Measurements from ENCODE around the gene MYMK.

Gene MYMK

DNA sequence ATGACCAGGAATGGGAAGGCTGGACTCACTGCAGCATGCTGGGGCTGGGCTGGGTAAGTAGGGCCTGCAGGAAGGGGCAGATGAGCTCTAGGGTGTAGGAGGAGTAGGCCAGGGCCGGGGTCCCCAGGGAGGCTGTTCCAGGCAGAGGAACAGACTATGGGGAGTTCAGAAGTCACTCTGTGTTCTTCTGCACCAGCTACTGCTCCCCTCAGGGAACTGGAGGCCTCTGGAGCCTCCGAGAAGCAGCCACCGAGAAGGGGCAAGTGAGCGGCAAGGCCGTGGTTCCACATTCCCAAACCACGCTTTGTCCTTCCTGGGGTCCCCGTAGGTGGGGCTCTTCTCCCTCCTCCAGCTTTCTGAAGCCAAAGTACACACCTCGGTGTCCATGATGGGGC, 37.4 kb downstream of the MYMK start:
- no peak overlapping the region for H3K4me3 ChIP-seq
- no peak for DNase-seq (ENCODE audit: low read depth, low spot score)
- no peaks in the 10 kb centered on the region for H3K9me3 ChIP-seq (ENCODE audit: low read depth, low read length)
- H3K27ac ChIP-seq, result no peak overlapping the region
- H3K9ac ChIP-seq (ENCODE audit: insufficient read length), result no peak overlapping the region
- no peaks in the 10 kb centered on the region for H3K36me3 ChIP-seq (ENCODE audit: insufficient read depth, low read length)
- TF ChIP-seq FOXP2 (optimal IDR thresholded peaks at IDR 0.05; ENCODE audit: control extremely low read depth, extremely low read length, insufficient read depth) (no peak), POLR2AphosphoS5 (IDR thresholded peaks at IDR 0.05; ENCODE audit: borderline replicate concordance, low read depth, low read length) (no peak), EZH2 (IDR thresholded peaks at IDR 0.05) (no peak)

DNA sequence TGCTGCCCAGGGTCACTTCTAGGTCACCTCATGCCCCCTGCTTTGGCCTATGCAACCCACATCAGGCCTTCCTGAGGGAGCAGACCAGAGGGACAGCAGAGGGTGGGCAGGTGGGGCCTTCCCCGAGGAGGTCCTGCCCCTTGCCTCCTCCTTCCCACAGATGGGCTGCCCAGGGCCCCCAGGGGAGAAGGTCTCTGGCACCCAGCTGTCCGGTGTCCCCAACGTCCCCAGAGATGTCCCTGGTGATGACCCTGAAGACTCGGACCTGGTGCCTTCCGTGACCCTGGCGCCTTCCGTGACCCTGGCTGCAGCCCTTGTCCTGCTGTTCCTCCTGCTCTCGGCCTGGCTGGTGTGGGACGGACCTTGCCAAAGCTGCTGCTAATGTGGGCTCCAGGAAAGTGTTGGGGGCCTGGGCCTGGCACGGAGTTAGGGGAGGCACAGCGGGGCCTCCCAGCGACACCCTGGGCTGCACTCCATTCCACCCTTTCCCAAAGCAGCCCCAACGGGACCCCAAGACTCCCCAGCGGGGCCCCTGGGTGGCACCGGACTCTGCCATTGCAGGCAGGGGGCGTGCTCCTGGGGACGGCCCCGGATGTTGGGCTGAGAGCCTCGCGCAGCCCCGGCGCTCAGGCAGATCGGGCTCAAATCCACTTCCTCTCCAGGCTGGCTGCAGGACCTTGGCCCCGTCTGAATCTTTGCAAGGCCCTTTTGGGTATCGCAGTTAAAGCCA, 39.1 kb downstream of the MYMK start:
- Histone ChIP-seq H3K36me3 (ENCODE audit: insufficient read depth, low read length) (no peaks in the 10 kb centered on the region), H3K27ac (no peak overlapping the region), H3K4me3 (no peak overlapping the region), H3K9me3 (ENCODE audit: low read depth, low read length) (no peaks in the 10 kb centered on the region), H3K9ac (ENCODE audit: insufficient read length) (no peak overlapping the region)
- no peak for DNase-seq (ENCODE audit: low read depth, low spot score)
- TF ChIP-seq EZH2 (IDR thresholded peaks at IDR 0.05) (no peak), POLR2AphosphoS5 (IDR thresholded peaks at IDR 0.05; ENCODE audit: borderline replicate concordance, low read depth, low read length) (no peak), FOXP2 (optimal IDR thresholded peaks at IDR 0.05; ENCODE audit: control extremely low read depth, extremely low read length, insufficient read depth) (no peak)

DNA sequence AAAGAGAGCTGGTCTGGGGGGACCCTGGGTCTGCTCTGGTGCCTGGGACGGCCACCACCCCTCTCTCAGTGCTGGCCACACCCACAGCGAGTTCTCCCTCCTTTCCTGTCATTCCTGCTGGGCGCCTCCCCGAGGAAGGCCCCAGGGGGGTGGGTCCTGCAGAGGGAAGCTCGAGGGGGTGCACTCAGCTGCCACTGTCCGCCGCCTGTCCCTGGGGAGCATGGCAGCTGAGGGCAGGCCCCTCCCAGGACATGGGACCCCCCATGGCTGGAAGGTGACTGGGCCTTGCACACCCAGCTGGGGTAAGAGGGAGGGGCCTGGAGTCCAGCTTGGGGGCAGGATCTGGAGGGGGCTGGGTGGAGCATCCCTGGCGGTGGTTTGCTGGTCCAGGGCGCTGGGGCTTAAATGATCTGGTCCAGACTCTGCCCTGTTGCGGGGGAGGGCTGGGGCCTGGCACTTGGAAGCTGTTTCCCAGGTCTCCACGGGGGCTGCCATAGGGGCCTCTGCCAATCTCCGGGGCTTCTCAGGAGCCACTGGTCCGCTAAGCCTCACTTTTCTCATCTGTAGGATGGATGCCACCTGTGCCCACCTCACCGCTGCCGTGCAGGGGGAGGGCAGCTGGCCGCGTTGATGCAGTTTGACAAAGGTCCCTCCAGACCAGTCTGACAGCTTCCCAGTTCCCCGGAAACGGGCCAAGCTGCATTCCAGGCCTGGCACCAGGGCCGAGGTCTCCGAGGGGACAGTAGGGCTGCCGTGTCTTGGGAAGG, 39.9 kb downstream of the MYMK start:
- H3K9ac ChIP-seq (ENCODE audit: insufficient read length), result no peak overlapping the region
- DNase-seq (ENCODE audit: low read depth, low spot score), result no peak
- H3K36me3 ChIP-seq (ENCODE audit: insufficient read depth, low read length), result no peaks in the 10 kb centered on the region
- H3K27ac ChIP-seq, result no peak overlapping the region
- no peak overlapping the region for H3K4me3 ChIP-seq
- H3K9me3 ChIP-seq (ENCODE audit: low read depth, low read length), result no peaks in the 10 kb centered on the region
- TF ChIP-seq POLR2AphosphoS5 (IDR thresholded peaks at IDR 0.05; ENCODE audit: borderline replicate concordance, low read depth, low read length) (no peak), FOXP2 (optimal IDR thresholded peaks at IDR 0.05; ENCODE audit: control extremely low read depth, extremely low read length, insufficient read depth) (no peak), EZH2 (IDR thresholded peaks at IDR 0.05) (no peak)

DNA sequence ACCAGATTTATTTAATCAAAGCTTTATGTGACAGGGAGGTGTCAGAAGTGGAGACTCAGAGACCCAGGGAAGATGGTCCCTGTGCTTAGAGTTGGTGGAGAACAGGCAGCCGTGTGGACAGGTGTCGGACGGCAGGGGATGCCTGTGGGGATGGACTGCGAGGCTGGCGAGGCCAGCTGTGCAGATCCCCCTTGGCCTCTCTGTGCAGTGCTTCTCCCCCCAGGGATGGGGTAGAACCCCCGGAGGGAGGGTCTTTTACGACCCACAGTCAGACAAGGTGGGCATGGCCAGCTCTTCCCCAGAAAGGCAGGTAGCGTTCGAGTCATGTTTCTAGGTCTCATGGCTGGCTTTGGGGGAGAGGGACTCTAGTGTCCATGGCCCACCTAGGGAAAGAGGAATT, 41.1 kb downstream of the MYMK start:
- Histone ChIP-seq H3K9ac (ENCODE audit: insufficient read length) (no peak overlapping the region), H3K36me3 (ENCODE audit: insufficient read depth, low read length) (no peaks in the 10 kb centered on the region), H3K27ac (no peak overlapping the region), H3K9me3 (ENCODE audit: low read depth, low read length) (no peaks in the 10 kb centered on the region), H3K4me3 (no peak overlapping the region)
- no peak for TF ChIP-seq EZH2 (IDR thresholded peaks at IDR 0.05)
- no peak for TF ChIP-seq POLR2AphosphoS5 (IDR thresholded peaks at IDR 0.05; ENCODE audit: borderline replicate concordance, low read depth, low read length)
- no peak for TF ChIP-seq FOXP2 (optimal IDR thresholded peaks at IDR 0.05; ENCODE audit: control extremely low read depth, extremely low read length, insufficient read depth)
- no peak for DNase-seq (ENCODE audit: low read depth, low spot score)

DNA sequence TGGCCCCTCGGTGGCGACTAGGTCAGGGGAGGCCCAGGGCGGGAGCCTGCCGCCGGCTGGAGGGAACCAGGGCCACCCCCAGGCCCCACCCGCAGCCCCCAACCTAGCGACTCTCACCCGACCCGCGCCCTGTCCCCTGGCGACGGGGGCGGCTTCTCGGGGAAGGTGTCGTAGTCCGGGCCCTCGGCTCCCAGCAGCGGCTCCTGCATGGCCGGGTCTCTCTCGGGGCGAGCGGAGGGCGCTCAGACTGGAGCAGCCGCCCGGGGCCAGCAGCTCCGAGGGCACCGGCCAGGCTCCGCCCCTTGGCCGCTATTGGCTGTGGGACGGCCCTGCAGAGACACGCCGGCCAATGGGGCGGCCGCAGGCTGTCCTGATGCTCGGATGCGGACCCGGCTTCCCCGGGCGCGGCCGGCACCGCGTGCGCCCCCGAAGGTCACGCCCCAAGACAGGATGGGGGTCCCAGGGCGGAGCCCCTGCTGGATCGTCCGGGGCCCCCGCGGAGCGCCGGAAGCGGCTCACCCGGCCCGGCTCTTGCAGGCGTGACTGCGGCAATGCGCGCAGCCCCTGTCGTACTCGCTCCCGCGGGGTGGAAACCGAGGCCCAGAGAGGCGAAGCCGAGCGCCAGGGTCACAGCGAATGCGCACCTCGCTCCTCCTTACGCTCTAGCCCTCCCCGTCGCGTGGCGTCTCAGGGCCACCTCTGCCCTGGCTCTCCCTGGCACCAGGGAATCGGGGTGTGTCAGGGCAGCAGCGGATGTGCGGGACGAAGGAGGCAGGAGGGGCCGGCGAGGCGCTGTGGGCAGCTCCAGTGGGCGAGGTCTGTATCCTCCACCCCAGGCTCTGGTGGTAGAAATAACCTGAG, 45.7 kb downstream of the MYMK start, which contains the start of gene SLC2A6:
TSS of gene SLC2A6 (minus strand) at position 249 of the 861 bp plus-strand sequence. CDS start at position 209, 40 bp downstream.
- Histone ChIP-seq H3K27ac (no peak within 1 kb of the TSS), H3K9me3 (ENCODE audit: low read depth, low read length) (no peaks in the 10 kb centered on the region), H3K9ac (ENCODE audit: insufficient read length) (no peak within 1 kb of the TSS), H3K4me3 (peak within 1 kb of the TSS; percentile 71), H3K36me3 (ENCODE audit: insufficient read depth, low read length) (no peaks in the 10 kb centered on the region)
- TF ChIP-seq EZH2 (IDR thresholded peaks at IDR 0.05) (no peak), POLR2AphosphoS5 (IDR thresholded peaks at IDR 0.05; ENCODE audit: borderline replicate concordance, low read depth, low read length) (no peak; the same call in 1 of the 2 replicates), FOXP2 (optimal IDR thresholded peaks at IDR 0.05; ENCODE audit: control extremely low read depth, extremely low read length, insufficient read depth) (no peak)
- DNase-seq (ENCODE audit: low read depth, low spot score), result no peak

DNA sequence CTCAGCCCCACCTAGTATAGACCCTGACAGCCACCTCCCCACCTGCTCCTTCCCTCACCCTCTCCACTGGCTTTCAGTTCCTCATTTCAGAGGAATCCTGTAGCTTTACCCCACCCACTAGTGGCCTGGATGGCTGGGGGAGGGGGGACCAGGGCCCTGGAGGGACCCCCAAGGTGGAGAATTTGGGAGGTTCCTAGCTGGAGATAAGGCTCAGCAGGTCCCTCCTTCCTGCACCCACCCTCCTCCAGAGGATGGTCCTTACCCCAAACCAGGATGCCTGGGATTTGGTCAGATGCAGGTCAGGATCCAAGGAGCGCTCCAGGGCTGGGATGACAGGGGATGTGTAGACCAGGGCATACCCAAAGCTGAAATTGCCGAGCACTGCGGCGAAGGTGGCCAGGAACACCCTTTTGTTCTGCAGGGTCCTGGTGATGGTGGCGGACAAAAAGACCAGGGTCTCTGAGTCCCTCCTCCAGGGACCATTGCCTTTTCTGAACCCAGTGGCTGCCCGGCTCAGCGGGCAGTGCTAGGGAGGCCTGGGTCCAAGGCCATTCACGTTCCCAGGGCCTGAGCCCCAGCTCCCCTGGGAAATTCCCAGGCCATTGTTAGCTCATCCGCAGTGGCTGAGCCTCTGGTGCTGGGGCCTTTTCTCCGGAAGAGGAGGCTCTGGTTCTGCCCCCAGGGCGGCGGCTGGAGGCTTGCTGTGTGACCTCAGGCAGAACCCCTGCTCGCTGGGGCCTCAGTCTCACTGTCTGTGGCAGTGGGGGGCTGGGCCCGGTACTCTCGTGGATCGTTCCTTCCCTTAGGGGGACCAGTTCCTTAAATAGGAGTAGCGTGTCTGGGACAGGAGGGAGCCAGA, 46.5 kb downstream of the MYMK start:
- peak overlapping the region; percentile 71 for H3K4me3 ChIP-seq
- H3K9ac ChIP-seq (ENCODE audit: insufficient read length), result no peak overlapping the region
- no peak for DNase-seq (ENCODE audit: low read depth, low spot score)
- no peaks in the 10 kb centered on the region for H3K9me3 ChIP-seq (ENCODE audit: low read depth, low read length)
- H3K36me3 ChIP-seq (ENCODE audit: insufficient read depth, low read length), result no peaks in the 10 kb centered on the region
- H3K27ac ChIP-seq, result no peak overlapping the region
- TF ChIP-seq EZH2 (IDR thresholded peaks at IDR 0.05), result no peak
- no peak for TF ChIP-seq POLR2AphosphoS5 (IDR thresholded peaks at IDR 0.05; ENCODE audit: borderline replicate concordance, low read depth, low read length)
- no peak for TF ChIP-seq FOXP2 (optimal IDR thresholded peaks at IDR 0.05; ENCODE audit: control extremely low read depth, extremely low read length, insufficient read depth)

DNA sequence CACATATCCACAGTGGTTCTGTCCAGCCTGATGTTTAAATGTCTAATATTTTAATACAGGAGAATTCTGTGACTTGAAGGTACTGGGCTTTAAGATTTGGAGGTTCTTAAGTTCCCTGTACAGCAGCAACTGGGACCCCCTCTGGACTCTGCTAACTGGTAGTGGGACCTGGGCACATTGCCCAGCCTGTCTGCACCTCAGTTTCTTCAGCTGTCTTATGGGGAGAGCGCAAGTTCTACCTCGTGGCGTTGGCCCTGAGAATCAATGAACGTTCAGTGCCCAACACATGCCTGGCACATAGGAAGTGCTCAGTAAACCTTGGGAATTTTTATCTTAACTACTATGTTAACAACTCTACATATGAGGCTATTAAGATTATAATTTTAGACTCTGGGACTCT, 47.3 kb downstream of the MYMK start:
- Histone ChIP-seq H3K27ac (no peak overlapping the region), H3K9ac (ENCODE audit: insufficient read length) (no peak overlapping the region), H3K9me3 (ENCODE audit: low read depth, low read length) (no peaks in the 10 kb centered on the region), H3K36me3 (ENCODE audit: insufficient read depth, low read length) (no peaks in the 10 kb centered on the region), H3K4me3 (no peak overlapping the region)
- DNase-seq (ENCODE audit: low read depth, low spot score), result no peak
- TF ChIP-seq FOXP2 (optimal IDR thresholded peaks at IDR 0.05; ENCODE audit: control extremely low read depth, extremely low read length, insufficient read depth), result no peak
- TF ChIP-seq EZH2 (IDR thresholded peaks at IDR 0.05), result no peak
- TF ChIP-seq POLR2AphosphoS5 (IDR thresholded peaks at IDR 0.05; ENCODE audit: borderline replicate concordance, low read depth, low read length), result no peak

Data from SK-N-MC (cell line).